Heart left ventricle (tissue), 16 donors: Measurements from ENCODE around the gene SLC29A3. TPM values are rescaled to one million over a fixed set of nuclear protein-coding genes. Genes with fewer than 3 reads are reported as not detected.

ENCODE experiments used
- ATAC-seq, 4 donors: fragments of 200-7000 bp; cut with Tn5 transposase; one replicate each; pipeline ENCODE4 v1.9.1; 2020 to 2022; ENCODE audit warnings: moderate library complexity in 4 of 4, mild to moderate bottlenecking in 3 of 4, moderate number of reproducible peaks in 1 of 4
- DNase-seq, 5 donors: peaks; one replicate each; pipeline ENCODE4 v3.0.0-alpha.2; 2020
- H3K27ac ChIP-seq, 12 donors: fragments of 200-600 bp; sonication (generic) in 4 of 12; one replicate each; pipeline versions ENCODE4 v1.5.0 to v1.8.0; 2016 to 2022; ENCODE audit warnings: mild to moderate bottlenecking in 2 of 12
- H3K27me3 ChIP-seq, 9 donors: fragments of 200-600 bp; sonication (generic) in 2 of 9; one replicate each; pipeline versions ENCODE4 v1.5.1 to v1.8.0; 2016 to 2022; ENCODE audit warnings: mild to moderate bottlenecking in 3 of 9
- H3K36me3 ChIP-seq, 9 donors: fragments of 200-600 bp; sonication (generic) in 2 of 9; one replicate each; pipeline versions ENCODE4 v1.5.0 to v1.8.0; 2018 to 2022; ENCODE audit warnings: mild to moderate bottlenecking in 2 of 9
- H3K4me1 ChIP-seq, 12 donors: fragments of 200-600 bp; sonication (generic) in 4 of 12; one replicate each; pipeline versions ENCODE4 v1.5.0 to v1.8.0; 2016 to 2022; ENCODE audit warnings: mild to moderate bottlenecking in 3 of 12
- H3K4me3 ChIP-seq, 12 donors: fragments of 200-600 bp; sonication (generic) in 4 of 12; one replicate each; pipeline versions ENCODE4 v1.5.0 to v1.8.0; 2017 to 2022; ENCODE audit warnings: mild to moderate bottlenecking in 9 of 12, moderate library complexity in 4 of 12
- H3K9me3 ChIP-seq, 12 donors: fragments of 200-600 bp; sonication (generic) in 4 of 12; one replicate each; pipeline versions ENCODE4 v1.5.0 to v1.8.0; 2016 to 2022; ENCODE audit warnings: mild to moderate bottlenecking in 1 of 12
- POLR2A ChIP-seq, 2 donors: fragments of 450-650 bp; IDR thresholded peaks; one replicate each; pipeline ENCODE4 v1.6.1; 2017; ENCODE audit warnings: antibody characterized with exemption in 2 of 2, mild to moderate bottlenecking in 2 of 2, moderate library complexity in 2 of 2
- WGBS, 4 donors: extraction: QIAGEN DNeasy Blood & Tissue Kit in 2 of 4; methylation state at CpG; one replicate each; pipeline versions ENCODE4 v1.1.5 to v1.1.7; 2013 to 2018; 5-methylcytosine and 5-hydroxymethylcytosine counted together
- intact Hi-C, 10 donors: fragments of 100-400 bp; cut with DNase I; formaldehyde crosslinking; loops; one replicate each; pipeline versions ENCODE4 v1.11.1 to v1.14.2; 2022
- polyA plus RNA-seq, 2 donors: library from polyadenylated mRNA; stranded (reverse); fragments of 200-250 nt; gene quantifications; one replicate each; pipeline ENCODE4 v1.2.3, GENCODE V29; 2013
- total RNA-seq, 9 donors: library from RNA; depleted of rRNA in 2 of 9; stranded (reverse); fragments of >200 nt in 2 of 9; fragmentation: NEBNext Ultra II Directional in 3 of 9; extraction: Animal tissue kit (Norgen Biotek cat#: 25700) in 3 of 9; gene quantifications; one replicate each; pipeline versions ENCODE4 v1.1.0 to v1.2.4, GENCODE V29; 2016 to 2023
- TF ChIP-seq, protein P1 (sequence below), 12 donors: fragments of 200-600 bp; sonication (generic) in 4 of 12; IDR thresholded peaks; one replicate each; pipeline versions ENCODE4 v1.5.0 to v1.8.0; 2018 to 2022; ENCODE audit warnings: antibody characterized with exemption in 12 of 12, mild to moderate bottlenecking in 5 of 12
- donor health status: ischemic (EF 13 %, LVEDD 7.1; RV severe dilation, severe dysfunction).
- donor health status: healthy with polysubstance abuse.
- donor health status: DM: no; HTN: yes; CAD: no.
- donor health status: DM: no; HTN: no; CAD: no.
- donor health status: ischemic (EF 25% LVEDD 6.9; RV normal size, moderate dysfunction).
- donor health status: ischemic (EF 25% LVEDD 5.7; RV mildly dilated, moderate dysfunction).
- donor health status: healthy.
- donor health status: DM: yes; HTN: yes; CAD: no.
- donor health status: ischemic (EF 35%, LVEDD 5.7; RV mildly dilated, moderate dysfunction).
- donor health status: nonischemic (EF 11% LVEDD 7.7; RV severe dilation, severe dysfunction).
- donor health status: DM: yes; HTN: yes; CAD: no.
- donor health status: PGD.
- donor health status: ischemic (EF 29% LVEDD 5.4; RV normal size, mild dysfunction).
- donor health status: nonischemic (EF 23%, LVEDD 6.1; RV moderate dilation, normal function).

The SLC29A3 gene
- total and polyA plus RNA-seq, 11 donors, result 0.76 to 6.2 (median 1.6) TPM

DNA sequence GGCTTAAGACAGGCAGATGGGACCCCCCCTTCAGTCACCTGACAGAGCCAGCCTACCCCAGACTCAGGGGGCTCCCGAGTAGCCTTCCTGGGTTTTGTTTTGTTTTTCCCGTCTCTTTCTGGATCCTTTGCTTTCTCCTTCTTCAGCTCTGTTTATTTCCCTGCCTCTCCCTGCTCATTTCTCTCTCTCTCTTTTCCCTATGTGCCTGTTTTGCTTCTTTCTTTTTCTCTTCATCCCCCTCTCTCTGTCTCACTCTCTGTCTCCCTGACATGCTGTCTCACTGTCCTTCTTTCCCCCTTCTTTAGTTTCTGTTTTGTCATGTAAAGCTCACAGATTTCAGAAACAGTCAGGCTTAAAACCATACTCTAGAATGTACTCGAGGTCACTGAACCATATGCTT, 38.2 kb upstream of the SLC29A3 start:
- Histone ChIP-seq H3K27ac (no peak overlapping the region), H3K27me3 (no peaks in the 10 kb centered on the region), H3K9me3 (no peaks in the 10 kb centered on the region), H3K36me3 (peaks cover 0 to 57% (median 15%) of the 10 kb centered on the region in 9 donors), H3K4me1 (peaks cover 0 to 19% (median 7%) of the 10 kb centered on the region in 12 donors), H3K4me3 (no peak overlapping the region)
- intact Hi-C loops, result loop anchor here in 6 of 10 donors (5.0 to 10.0 kb wide), 3 partner anchors 266 to 374 kb away; no protein-coding TSS in a partner anchor
- ATAC-seq (no peak), DNase-seq (no peak)
- TF ChIP-seq POLR2A (IDR thresholded peaks at IDR 0.05), result no peak
- TF ChIP-seq, protein P1, sequence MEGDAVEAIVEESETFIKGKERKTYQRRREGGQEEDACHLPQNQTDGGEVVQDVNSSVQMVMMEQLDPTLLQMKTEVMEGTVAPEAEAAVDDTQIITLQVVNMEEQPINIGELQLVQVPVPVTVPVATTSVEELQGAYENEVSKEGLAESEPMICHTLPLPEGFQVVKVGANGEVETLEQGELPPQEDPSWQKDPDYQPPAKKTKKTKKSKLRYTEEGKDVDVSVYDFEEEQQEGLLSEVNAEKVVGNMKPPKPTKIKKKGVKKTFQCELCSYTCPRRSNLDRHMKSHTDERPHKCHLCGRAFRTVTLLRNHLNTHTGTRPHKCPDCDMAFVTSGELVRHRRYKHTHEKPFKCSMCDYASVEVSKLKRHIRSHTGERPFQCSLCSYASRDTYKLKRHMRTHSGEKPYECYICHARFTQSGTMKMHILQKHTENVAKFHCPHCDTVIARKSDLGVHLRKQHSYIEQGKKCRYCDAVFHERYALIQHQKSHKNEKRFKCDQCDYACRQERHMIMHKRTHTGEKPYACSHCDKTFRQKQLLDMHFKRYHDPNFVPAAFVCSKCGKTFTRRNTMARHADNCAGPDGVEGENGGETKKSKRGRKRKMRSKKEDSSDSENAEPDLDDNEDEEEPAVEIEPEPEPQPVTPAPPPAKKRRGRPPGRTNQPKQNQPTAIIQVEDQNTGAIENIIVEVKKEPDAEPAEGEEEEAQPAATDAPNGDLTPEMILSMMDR (IDR thresholded peaks at IDR 0.05), result no peak
- 54 to 70% (median 56%) methylated on average over 3 of the region's 3 CpGs for WGBS, 4 donors

DNA sequence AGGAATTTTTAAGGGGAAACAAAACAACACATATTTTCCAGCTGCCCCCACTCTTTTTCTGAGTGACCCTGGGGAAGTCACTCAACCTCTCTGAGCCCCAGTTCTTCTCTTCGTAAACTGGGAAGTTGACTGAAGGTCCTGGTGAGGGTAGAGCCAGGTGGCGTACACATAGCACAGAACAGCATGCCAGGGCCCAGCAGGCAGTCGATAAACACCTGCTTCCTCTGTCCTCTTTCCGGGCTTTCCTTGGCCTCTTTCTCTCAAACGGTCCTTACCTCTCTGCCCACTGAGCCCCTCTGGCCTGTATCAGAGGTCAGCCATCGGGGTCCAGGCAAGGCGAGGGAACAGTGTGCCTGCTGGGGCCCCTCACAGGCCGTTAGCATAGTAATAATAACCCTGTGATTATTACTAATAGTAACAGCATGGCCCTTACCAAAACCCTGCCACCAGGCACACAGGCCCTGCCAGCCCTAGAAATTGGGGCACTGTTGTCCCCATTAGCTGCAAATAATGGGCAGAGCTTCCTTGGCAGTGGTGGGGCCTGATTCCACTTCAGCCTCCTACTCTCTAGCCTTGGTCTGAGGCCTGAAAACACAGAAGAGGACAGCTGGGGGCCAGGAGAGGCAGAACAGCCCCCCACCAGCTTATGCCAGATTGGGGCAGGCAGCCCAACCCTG, 37.3 kb upstream of the SLC29A3 start:
- no peak for ATAC-seq
- Histone ChIP-seq H3K36me3 (peaks cover 0 to 66% (median 22%) of the 10 kb centered on the region in 9 donors), H3K4me3 (no peak overlapping the region), H3K27ac (no peak overlapping the region), H3K9me3 (no peaks in the 10 kb centered on the region), H3K4me1 (peaks cover 0 to 19% (median 7%) of the 10 kb centered on the region in 12 donors), H3K27me3 (no peaks in the 10 kb centered on the region)
- intact Hi-C loops, result loop anchor here in 6 of 10 donors (5.0 to 10.0 kb wide), 3 partner anchors 267 to 374 kb away; no protein-coding TSS in a partner anchor
- no peak for TF ChIP-seq POLR2A (IDR thresholded peaks at IDR 0.05)
- TF ChIP-seq, protein P1 (IDR thresholded peaks at IDR 0.05), result no peak
- DNase-seq, result no peak
- WGBS, 4 donors, result 85 to 95% (median 90%) methylated on average over 8 of the region's 8 CpGs

- peak in 1 of 5 donors; percentile 10 for DNase-seq
- Histone ChIP-seq H3K4me1 (peaks cover 0 to 19% (median 7%) of the 10 kb centered on the region in 12 donors), H3K27ac (no peak overlapping the region), H3K27me3 (no peaks in the 10 kb centered on the region), H3K36me3 (peaks cover 0 to 72% (median 26%) of the 10 kb centered on the region in 9 donors), H3K9me3 (no peaks in the 10 kb centered on the region), H3K4me3 (no peak overlapping the region)
- 89 to 100% (median 95%) methylated on average over 1 to 2 of the region's 2 CpGs for WGBS, 4 donors
- no peak for ATAC-seq
- intact Hi-C loops, result loop anchor here in 6 of 10 donors (5.0 to 10.0 kb wide), 3 partner anchors 268 to 375 kb away; no protein-coding TSS in a partner anchor
- TF ChIP-seq, protein P1 (IDR thresholded peaks at IDR 0.05), result no peak
- no peak for TF ChIP-seq POLR2A (IDR thresholded peaks at IDR 0.05)
These were observed 36.8 kb upstream of the SLC29A3 start for GRCh38 chr10:71282323-71282680.

GRCh38 chr10:71283410-71283809, 35.6 kb upstream of the SLC29A3 start:
- H3K36me3 ChIP-seq, result peaks cover 0 to 83% (median 37%) of the 10 kb centered on the region in 9 donors
- ATAC-seq, result no peak
- intact Hi-C loops, result loop anchor here in 6 of 10 donors (5.0 to 10.0 kb wide), 3 partner anchors 269 to 376 kb away; no protein-coding TSS in a partner anchor
- TF ChIP-seq POLR2A (IDR thresholded peaks at IDR 0.05), result no peak
- TF ChIP-seq, protein P1 (IDR thresholded peaks at IDR 0.05), result no peak
- no peak for DNase-seq
- H3K4me1 ChIP-seq, result peaks cover 0 to 12% (median 7%) of the 10 kb centered on the region in 12 donors
- no peaks in the 10 kb centered on the region for H3K27me3 ChIP-seq
- no peak overlapping the region for H3K27ac ChIP-seq
- 91 to 95% (median 93%) methylated on average over 5 to 6 of the region's 6 CpGs for WGBS, 4 donors
- H3K4me3 ChIP-seq, result no peak overlapping the region
- no peaks in the 10 kb centered on the region for H3K9me3 ChIP-seq
